GM13977 (cell line): Measurements from ENCODE around the gene PANK4.
A peak's percentile ranks its signal among the peaks of the same experiment; 100 is the strongest.

ENCODE experiments used
- DNase-seq: peaks from one replicate; pipeline ENCODE4 v3.0.0; 2012; ENCODE audit warnings: low spot score
- in situ Hi-C: fragments of 300-500 bp; cut with MboI; formaldehyde crosslinking; loops from one replicate; pipeline ENCODE4 v1.12.0; 2022; ENCODE audit warnings: low sequenced_read_pairs, low pct_unique_long_range_greater_than_20kb, mixed read lengths, inconsistent platforms; ENCODE audit not compliant: unreplicated experiment
- TF ChIP-seq, protein P1 (sequence below): IDR thresholded peaks from 2 replicates; pipeline ENCODE4 v1.5.1; 2012; ENCODE audit warnings: mild to moderate bottlenecking, control low read depth; ENCODE audit not compliant: insufficient read depth; ENCODE audit errors: extremely low read depth, missing control alignments

The PANK4 gene

DNA sequence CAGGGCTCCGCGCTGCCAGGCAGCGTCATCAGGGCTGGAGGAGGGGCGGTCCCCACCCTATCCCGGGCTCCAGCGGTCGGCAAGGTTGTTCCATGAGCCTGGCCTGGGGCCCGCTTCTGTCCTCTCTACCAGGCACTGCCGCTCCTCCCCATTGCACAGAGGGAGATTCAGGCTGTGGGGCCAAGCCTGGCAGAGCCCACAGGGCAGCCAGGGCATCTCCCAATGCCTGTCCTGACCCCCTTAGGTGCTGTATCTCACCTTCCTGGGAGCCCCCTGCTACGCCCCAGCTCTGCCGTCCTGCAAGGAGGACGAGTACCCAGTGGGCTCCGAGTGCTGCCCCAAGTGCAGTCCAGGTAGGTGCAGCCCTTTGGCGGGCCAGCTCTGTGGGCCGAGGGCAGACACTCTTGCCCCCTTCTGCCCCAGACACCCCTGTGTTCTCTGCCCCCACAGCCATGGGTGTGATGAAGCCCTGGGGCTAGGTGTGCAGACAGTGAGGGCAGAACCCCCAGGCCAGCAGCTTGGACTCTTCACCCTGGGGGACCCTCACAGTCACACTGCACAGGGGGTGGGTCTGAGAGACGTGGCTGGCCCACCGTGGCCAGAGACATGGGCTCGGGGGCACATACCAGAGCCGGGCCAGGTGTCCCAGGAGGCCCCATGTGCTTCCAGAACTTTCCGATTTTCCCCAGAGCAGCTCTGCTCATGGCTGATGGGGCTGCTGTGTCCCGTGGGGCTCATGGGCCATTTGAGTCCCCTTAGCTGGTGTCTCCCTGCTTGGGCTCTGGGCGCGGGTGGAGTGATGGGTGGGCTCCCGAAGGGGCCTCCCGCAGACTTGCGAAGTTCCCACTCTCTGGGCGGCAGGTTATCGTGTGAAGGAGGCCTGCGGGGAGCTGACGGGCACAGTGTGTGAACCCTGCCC lies 31.3 kb upstream of the PANK4 start:
- TF ChIP-seq, protein P1, sequence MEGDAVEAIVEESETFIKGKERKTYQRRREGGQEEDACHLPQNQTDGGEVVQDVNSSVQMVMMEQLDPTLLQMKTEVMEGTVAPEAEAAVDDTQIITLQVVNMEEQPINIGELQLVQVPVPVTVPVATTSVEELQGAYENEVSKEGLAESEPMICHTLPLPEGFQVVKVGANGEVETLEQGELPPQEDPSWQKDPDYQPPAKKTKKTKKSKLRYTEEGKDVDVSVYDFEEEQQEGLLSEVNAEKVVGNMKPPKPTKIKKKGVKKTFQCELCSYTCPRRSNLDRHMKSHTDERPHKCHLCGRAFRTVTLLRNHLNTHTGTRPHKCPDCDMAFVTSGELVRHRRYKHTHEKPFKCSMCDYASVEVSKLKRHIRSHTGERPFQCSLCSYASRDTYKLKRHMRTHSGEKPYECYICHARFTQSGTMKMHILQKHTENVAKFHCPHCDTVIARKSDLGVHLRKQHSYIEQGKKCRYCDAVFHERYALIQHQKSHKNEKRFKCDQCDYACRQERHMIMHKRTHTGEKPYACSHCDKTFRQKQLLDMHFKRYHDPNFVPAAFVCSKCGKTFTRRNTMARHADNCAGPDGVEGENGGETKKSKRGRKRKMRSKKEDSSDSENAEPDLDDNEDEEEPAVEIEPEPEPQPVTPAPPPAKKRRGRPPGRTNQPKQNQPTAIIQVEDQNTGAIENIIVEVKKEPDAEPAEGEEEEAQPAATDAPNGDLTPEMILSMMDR, result no peak
- no peak for DNase-seq
- in situ Hi-C loops, result no loop called here

DNA sequence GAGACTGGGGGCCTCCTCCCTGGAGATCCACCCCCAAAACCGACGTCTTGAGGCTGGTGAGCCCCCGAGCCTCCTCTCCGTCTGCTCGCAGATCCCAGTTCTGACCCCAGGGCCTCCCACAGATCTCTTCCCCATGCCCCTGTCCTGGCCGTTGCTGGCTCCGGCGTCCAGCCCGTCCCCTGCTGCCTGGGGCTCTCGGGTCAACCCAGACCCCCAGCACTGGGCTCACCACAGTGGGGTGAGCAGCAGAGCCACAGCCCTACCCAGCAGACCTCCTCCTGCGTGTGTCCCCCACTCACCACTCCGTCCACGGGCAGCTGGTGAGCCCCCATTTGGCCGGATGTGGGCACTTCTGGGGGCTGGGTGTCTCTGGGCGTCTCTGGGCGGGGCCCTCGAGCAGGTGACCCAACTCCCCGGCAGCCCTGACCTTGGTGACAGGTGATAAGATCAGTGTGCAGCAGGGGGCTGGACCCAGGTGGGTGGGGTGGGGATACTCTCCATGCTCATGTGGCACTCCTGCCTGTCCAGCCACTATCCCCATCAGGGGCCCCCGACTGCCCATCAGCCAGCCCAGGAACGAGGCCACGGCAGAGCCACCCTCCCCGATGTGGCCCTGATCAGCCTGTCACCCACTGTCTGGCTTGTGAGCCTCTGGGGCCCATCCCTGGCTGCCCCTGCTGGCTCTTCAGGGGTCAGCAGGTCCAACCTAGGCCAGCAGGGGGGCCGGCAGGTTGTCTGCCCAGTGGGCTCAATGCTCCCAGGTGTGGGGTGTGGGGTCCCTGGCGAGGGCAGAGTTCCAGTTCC lies 30.5 kb upstream of the PANK4 start:
- TF ChIP-seq, protein P1, result no peak
- in situ Hi-C loops, result no loop called here
- DNase-seq, result peak; percentile 73

DNA sequence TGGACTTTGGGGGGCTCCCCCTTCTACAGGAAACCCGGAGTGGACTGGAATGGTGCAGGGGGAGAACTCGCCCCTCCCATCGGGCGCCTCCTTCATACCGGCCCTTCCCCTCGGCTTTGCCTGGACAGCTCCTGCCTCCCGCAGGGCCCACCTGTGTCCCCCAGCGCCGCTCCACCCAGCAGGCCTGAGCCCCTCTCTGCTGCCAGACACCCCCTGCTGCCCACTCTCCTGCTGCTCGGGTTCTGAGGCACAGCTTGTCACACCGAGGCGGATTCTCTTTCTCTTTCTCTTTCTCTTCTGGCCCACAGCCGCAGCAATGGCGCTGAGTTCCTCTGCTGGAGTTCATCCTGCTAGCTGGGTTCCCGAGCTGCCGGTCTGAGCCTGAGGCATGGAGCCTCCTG lies 29.9 kb upstream of the PANK4 start, which contains the start of gene TNFRSF14:
TSS of gene TNFRSF14 (plus strand) at position 95 of the 401 bp plus-strand sequence. CDS start at position 389, 294 bp downstream.
- in situ Hi-C loops, result no loop called here
- peak; percentile 89 for DNase-seq
- TF ChIP-seq, protein P1, result peak; percentile 1

DNA sequence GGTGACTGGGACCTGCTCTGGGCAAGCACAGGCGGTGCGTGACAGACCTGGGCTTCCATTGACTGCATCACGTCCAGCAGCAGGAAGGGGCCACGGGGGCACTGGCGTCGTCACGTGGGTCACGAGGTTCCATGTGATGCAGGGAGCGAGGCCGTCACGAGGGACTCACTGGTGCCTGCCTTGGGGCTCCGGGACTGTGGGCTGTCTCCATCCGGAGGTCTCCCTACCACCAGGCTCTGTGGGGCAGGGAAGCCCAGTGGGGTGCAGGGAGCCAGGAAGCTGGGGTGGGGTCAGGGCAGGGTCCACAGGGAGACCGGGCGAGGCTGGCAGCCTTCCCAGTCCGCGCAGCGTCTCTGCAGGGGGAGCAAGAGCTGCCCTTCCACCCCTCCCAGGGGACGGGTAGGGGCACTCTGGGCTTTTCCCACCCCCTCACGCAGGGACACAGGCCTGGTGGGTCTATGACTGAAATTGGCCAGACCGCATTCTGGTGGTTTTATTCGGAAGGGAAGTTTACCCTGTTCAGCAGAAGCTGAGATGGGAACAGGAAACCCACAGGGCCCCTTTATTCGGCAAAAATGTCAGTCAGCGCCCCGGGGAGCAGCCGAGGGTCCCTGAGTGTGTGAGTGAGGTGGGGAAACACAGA lies 29.4 kb upstream of the PANK4 start:
- in situ Hi-C loops, result no loop called here
- peak; percentile 79 for DNase-seq

DNA sequence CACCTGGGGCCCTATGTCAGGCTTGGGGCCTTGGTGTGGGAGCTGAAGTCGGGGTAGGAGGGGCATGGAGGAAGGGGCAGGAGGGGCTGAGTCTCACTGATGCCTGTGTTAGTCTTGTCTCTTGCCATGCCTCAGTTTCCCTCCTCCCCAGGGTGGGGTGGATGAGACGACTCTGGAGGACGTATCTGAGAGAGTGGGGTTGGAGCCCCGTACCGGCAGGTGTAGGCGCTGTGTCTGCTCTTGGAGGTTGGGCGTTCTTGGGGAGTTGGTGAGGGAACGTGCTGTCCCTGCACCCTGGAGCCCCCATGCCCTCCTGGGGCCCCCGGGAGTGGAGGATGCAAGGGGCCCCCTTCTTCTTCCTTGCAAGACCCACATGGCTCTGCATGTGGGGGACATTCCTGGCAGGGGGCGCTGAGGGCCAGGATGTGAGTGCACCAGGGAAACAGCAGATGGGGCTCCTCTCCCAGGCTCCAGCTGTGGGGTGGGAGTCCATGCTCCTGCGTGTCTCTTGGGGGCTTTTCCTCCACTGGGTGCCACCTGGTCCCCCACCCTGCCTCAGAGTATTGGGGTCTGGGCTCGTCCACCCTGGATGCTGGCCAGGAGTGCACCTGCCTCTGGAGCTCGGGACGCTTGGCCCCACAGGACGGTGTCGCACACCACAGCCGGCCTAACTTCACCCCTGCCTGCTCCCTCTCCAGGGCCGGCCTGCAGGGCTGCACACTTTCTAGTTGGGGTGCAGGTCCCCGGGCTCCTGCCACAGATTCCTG lies 28.4 kb upstream of the PANK4 start:
- peak; percentile 77 for DNase-seq
- TF ChIP-seq, protein P1, result peak; percentile 89
- in situ Hi-C loops, result no loop called here

More for the DNA sequence above, 29.4 kb upstream of the PANK4 start:
- TF ChIP-seq, protein P1, result peak; percentile 9
